SK-N-SH treated with all-trans-retinoic acid at 6 μM for 48 hours (cell line): Measurements from ENCODE around the gene TOX2.

Experiments used
- PPARA ChIP-seq: fragments of 250-450 bp; sonication (Bioruptor Pico); IDR thresholded peaks from 2 replicates; pipeline ENCODE4 v1.5.0; 2020; ENCODE audit warnings: mild to moderate bottlenecking, borderline replicate concordance
- TCF4 ChIP-seq: fragments of 250-450 bp; sonication (Bioruptor Pico); IDR thresholded peaks from 2 replicates; pipeline ENCODE4 v1.8.0; 2021; ENCODE audit warnings: mild to moderate bottlenecking, moderate library complexity, borderline replicate concordance
- ZFP30 ChIP-seq: fragments of 450-650 bp; formaldehyde crosslinking; IDR thresholded peaks from 2 replicates; pipeline ENCODE4 v1.5.0; 2022; ENCODE audit warnings: mild to moderate bottlenecking, moderate library complexity
- ZNF8 ChIP-seq: fragments of 450-650 bp; formaldehyde crosslinking; IDR thresholded peaks from 2 replicates; pipeline ENCODE4 v1.5.0; 2020; ENCODE audit warnings: mild to moderate bottlenecking, moderate library complexity
- TF ChIP-seq, protein P1 (sequence below): fragments of 250-450 bp; sonication (Bioruptor Pico); IDR thresholded peaks from 2 replicates; pipeline ENCODE4 v1.5.1; 2020; ENCODE audit warnings: low read depth, mild to moderate bottlenecking, moderate library complexity
- TF ChIP-seq, protein P2 (sequence below): fragments of 250-450 bp; sonication (Bioruptor Pico); IDR thresholded peaks from 2 replicates; pipeline ENCODE4 v1.8.0; 2020; ENCODE audit warnings: mild to moderate bottlenecking, moderate library complexity, borderline replicate concordance

DNA sequence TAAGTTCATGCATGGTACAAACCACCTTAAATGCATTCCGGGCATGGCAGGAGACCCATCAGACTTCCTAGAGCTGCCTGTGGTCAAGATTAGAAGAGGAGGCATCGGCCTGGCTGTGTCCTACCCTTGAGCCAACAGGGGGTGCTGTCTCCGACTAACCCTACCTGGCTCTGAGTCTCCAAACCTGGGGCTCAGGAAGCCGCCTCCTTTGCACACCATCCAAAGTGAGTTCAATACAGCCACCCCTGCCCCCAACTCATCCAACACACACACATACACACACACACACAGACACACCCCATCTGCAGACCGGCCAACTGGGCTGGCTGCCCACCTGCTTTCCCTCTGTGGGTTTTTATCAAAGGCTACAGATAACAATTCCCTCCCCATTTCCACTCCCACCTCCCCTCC, 195.3 kb downstream of the TOX2 start:
- TF ChIP-seq, protein P1, sequence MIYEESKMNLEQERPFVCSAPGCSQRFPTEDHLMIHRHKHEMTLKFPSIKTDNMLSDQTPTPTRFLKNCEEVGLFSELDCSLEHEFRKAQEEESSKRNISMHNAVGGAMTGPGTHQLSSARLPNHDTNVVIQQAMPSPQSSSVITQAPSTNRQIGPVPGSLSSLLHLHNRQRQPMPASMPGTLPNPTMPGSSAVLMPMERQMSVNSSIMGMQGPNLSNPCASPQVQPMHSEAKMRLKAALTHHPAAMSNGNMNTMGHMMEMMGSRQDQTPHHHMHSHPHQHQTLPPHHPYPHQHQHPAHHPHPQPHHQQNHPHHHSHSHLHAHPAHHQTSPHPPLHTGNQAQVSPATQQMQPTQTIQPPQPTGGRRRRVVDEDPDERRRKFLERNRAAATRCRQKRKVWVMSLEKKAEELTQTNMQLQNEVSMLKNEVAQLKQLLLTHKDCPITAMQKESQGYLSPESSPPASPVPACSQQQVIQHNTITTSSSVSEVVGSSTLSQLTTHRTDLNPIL (CRISPR knock-in tag) = no peak
- TF ChIP-seq, protein P2, sequence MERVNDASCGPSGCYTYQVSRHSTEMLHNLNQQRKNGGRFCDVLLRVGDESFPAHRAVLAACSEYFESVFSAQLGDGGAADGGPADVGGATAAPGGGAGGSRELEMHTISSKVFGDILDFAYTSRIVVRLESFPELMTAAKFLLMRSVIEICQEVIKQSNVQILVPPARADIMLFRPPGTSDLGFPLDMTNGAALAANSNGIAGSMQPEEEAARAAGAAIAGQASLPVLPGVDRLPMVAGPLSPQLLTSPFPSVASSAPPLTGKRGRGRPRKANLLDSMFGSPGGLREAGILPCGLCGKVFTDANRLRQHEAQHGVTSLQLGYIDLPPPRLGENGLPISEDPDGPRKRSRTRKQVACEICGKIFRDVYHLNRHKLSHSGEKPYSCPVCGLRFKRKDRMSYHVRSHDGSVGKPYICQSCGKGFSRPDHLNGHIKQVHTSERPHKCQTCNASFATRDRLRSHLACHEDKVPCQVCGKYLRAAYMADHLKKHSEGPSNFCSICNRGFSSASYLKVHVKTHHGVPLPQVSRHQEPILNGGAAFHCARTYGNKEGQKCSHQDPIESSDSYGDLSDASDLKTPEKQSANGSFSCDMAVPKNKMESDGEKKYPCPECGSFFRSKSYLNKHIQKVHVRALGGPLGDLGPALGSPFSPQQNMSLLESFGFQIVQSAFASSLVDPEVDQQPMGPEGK (CRISPR knock-in tag) = no peak
- TF ChIP-seq PPARA (CRISPR knock-in tag) (no peak), ZFP30 (CRISPR knock-in tag) (no peak), ZNF8 (CRISPR knock-in tag) (no peak), TCF4 (CRISPR knock-in tag) (no peak)
